ENCODE data around the gene TMEM178A. TPM values are rescaled to one million over a fixed set of nuclear protein-coding genes. Genes with fewer than 3 reads are reported as not detected.

Gene TMEM178A
- total and polyA plus RNA-seq, 2 of the 8 experiments (the other 6 are each of a cell fraction or from before 2014, with no cell fraction given): 11.2 to 14.9 TPM

- Histone ChIP-seq H3K56ac (replicated peaks; ENCODE audit: insufficient read length, low read depth, low read length) (no peak overlapping the region), H4K8ac (ENCODE audit: extremely low read depth, insufficient read depth, low read length) (no peak overlapping the region), H2BK20ac (ENCODE audit: low read length) (no peak overlapping the region), H2BK120ac (replicated peaks; ENCODE audit: low read depth, low read length) (no peak overlapping the region), H3K9me3 (ENCODE audit: insufficient read depth in 2 of 2, low read depth in 1 of 2, low read length in 1 of 2) (no peaks in the 10 kb centered on the region), H3K36me3 (ENCODE audit: control insufficient read depth in 2 of 4, insufficient read depth in 4 of 4, low read length in 3 of 4) (no peaks in the 10 kb centered on the region), H3K27ac (ENCODE audit: low read depth, low read length) (no peak overlapping the region), H4K91ac (replicated peaks; ENCODE audit: insufficient read length, low read length) (no peak overlapping the region), H3K9ac (replicated peaks in 1 of 4; ENCODE audit: extremely low read depth in 1 of 4, low read depth in 3 of 4, low read length in 3 of 4) (no peak overlapping the region), H2AFZ (ENCODE audit: low read length) (no peak overlapping the region), H2AK5ac (ENCODE audit: low read depth, low read length) (no peak overlapping the region), H3K23me2 (ENCODE audit: low read depth, low read length) (no peaks in the 10 kb centered on the region), H3K4me3 (ENCODE audit: extremely low read depth in 1 of 4, insufficient read depth in 2 of 4, low read depth in 3 of 4, low read length in 4 of 4) (no peak overlapping the region), H3K23ac (ENCODE audit: insufficient read length) (no peak overlapping the region), H4K20me1 (replicated peaks in 1 of 2; ENCODE audit: control insufficient read depth in 1 of 2, insufficient read depth in 2 of 2, low read length in 2 of 2) (no peaks in the 10 kb centered on the region), H3K14ac (ENCODE audit: insufficient read length) (no peak overlapping the region), H2BK12ac (ENCODE audit: low read depth, low read length) (no peak overlapping the region), H3K4ac (replicated peaks; ENCODE audit: insufficient read length, low read depth, low read length) (no peak overlapping the region), H4K5ac (ENCODE audit: insufficient read length, low read depth, low read length) (no peak overlapping the region), H3K79me2 (ENCODE audit: control insufficient read depth in 1 of 2, insufficient read depth in 2 of 2, low read length in 2 of 2) (no peaks in the 10 kb centered on the region), H3K79me1 (ENCODE audit: low read depth, low read length) (no peaks in the 10 kb centered on the region), H2BK5ac (ENCODE audit: low read depth, low read length) (no peak overlapping the region), H3K4me1 (replicated peaks in 1 of 4; ENCODE audit: control insufficient read depth in 3 of 4, insufficient read depth in 4 of 4, low read length in 3 of 4) (peaks cover 0 to 5% (median 0%) of the 10 kb centered on the region in 4 experiments; a peak in 1 of 7 replicates), H3K27me3 (replicated peaks in 1 of 4; ENCODE audit: control insufficient read depth in 3 of 4, extremely low read depth in 1 of 4, insufficient read depth in 3 of 4, low read length in 3 of 4) (no peaks in the 10 kb centered on the region), H3K4me2 (ENCODE audit: insufficient read depth in 1 of 2, low read depth in 2 of 2, low read length in 2 of 2) (no peak overlapping the region), H2BK15ac (ENCODE audit: low read length) (no peak overlapping the region), H3K18ac (ENCODE audit: extremely low read depth, low read length) (no peak overlapping the region)
- DNase-seq (ENCODE audit: low read depth in 1 of 2, low spot score in 2 of 2) (no peak), FAIRE-seq (no peak)
- WGBS, 2 experiments (ENCODE audit: extremely low coverage in 1 of 2, insufficient coverage in 1 of 2, insufficient read length in 1 of 2, insufficient replicate concordance in 2 of 2, low coverage in 1 of 2, low lambda C conversion rate in 2 of 2, missing lambda C conversion rate in 1 of 2): 94% methylated on average over 4 of the region's 4 CpGs; no CpG with 5 or more reads in 1 of the 2 experiments
- TF ChIP-seq EP300 (IDR thresholded peaks at IDR 0.05; ENCODE audit: borderline replicate concordance in 1 of 2, low read depth in 2 of 2, low read length in 2 of 2) (no peak), SUZ12 (IDR thresholded peaks at IDR 0.05; ENCODE audit: low read length) (no peak), TCF12 (IDR thresholded peaks at IDR 0.05; ENCODE audit: low read depth, low read length) (no peak), RAD21 (IDR thresholded peaks at IDR 0.05 in 1 of 2, conservative IDR thresholded peaks at IDR 0.05 in 1 of 2; ENCODE audit: low read depth in 2 of 2, low read length in 2 of 2) (no peak)
- CTCF ChIA-PET (ENCODE audit: partially characterized antibody): interaction anchor here (1.4 to 9.8 kb wide), 2 partner anchors 9 to 131 kb away, joined by 6 to 103 read pairs; no protein-coding TSS in a partner anchor
- POLR2A ChIA-PET (ENCODE audit: partially characterized antibody): no interaction called here
These were observed 59.1 kb downstream of the TMEM178A start for GRCh38 chr2:39724828-39725144.

All from H1 (cell line).